GM21786 (cell line): ENCODE results near the gene FAM181A.

Experiments used
- ATAC-seq: cut with Tn5 transposase; IDR thresholded peaks from one replicate; pipeline ENCODE4 v1.9.1; 2021; ENCODE audit not compliant: unreplicated experiment

Gene FAM181A

GRCh38 chr14:93926873-93927799 is at the start of gene FAM181A:
FAM181A (plus strand) TSS chr14:93927344; CDS start chr14:93928286, 942 bp downstream.
- ATAC-seq: no peak

GRCh38 chr14:93878212-93878611 is 48.9 kb upstream of the FAM181A start:
- ATAC-seq: no peak

GRCh38 chr14:93878871-93879270 is 48.3 kb upstream of the FAM181A start:
- no peak for ATAC-seq

GRCh38 chr14:93879362-93879983 is 47.7 kb upstream of the FAM181A start:
- no peak for ATAC-seq

- ATAC-seq: no peak
Measured at GRCh38 chr14:93880021-93880820, 46.9 kb upstream of the FAM181A start.

GRCh38 chr14:93884950-93885349 is 42.2 kb upstream of the FAM181A start:
- ATAC-seq: no peak

GRCh38 chr14:93888995-93889394 is 38.1 kb upstream of the FAM181A start:
- no peak for ATAC-seq

GRCh38 chr14:93889739-93890483 is 37.2 kb upstream of the FAM181A start:
- ATAC-seq: no peak

GRCh38 chr14:93891756-93892504 is 35.2 kb upstream of the FAM181A start:
- no peak for ATAC-seq

- no peak for ATAC-seq
Measured at GRCh38 chr14:93892505-93892839, 34.7 kb upstream of the FAM181A start.

- ATAC-seq: no peak
Measured at GRCh38 chr14:93892923-93893558, 34.1 kb upstream of the FAM181A start.

- ATAC-seq: no peak
Measured at GRCh38 chr14:93893661-93894261, 33.4 kb upstream of the FAM181A start.

GRCh38 chr14:93895023-93895604 is 32.0 kb upstream of the FAM181A start:
- no peak for ATAC-seq

- ATAC-seq: no peak
Measured at GRCh38 chr14:93897476-93897845, 29.7 kb upstream of the FAM181A start.

- ATAC-seq: no peak
Measured at GRCh38 chr14:93898081-93898611, 29.0 kb upstream of the FAM181A start.

- no peak for ATAC-seq
Measured at GRCh38 chr14:93898731-93899130, 28.4 kb upstream of the FAM181A start.

- no peak for ATAC-seq
Measured at GRCh38 chr14:93901813-93902212, 25.3 kb upstream of the FAM181A start.

GRCh38 chr14:93902619-93903307 is 24.4 kb upstream of the FAM181A start:
- no peak for ATAC-seq
